Adipocyte (in vitro differentiated cells): ENCODE measurements around the gene ANKH.

Experiments used
- DNase-seq: peaks from one replicate; pipeline ENCODE4 v3.0.0-alpha.2; 2015; ENCODE audit warnings: low read depth
- H3K27me3 ChIP-seq: replicated peaks from 2 replicates; pipeline ENCODE4 v1.7.0; 2013; ENCODE audit warnings: mild to moderate bottlenecking, low read length, moderate library complexity; ENCODE audit not compliant: control insufficient read depth, insufficient read depth
- H3K36me3 ChIP-seq: 2 replicates; pipeline ENCODE4 v1.7.0; 2013; ENCODE audit warnings: low read length, mild to moderate bottlenecking, moderate library complexity; ENCODE audit not compliant: control insufficient read depth, insufficient read depth, severe bottlenecking
- H3K4me1 ChIP-seq: 2 replicates; pipeline ENCODE4 v1.7.0; 2013; ENCODE audit warnings: mild to moderate bottlenecking, low read length, moderate library complexity; ENCODE audit not compliant: control insufficient read depth, insufficient read depth
- H3K4me3 ChIP-seq: 2 replicates; pipeline ENCODE4 v1.7.0; 2013; ENCODE audit warnings: mild to moderate bottlenecking, low read length, moderate library complexity
- H3K9ac ChIP-seq: 2 replicates; pipeline ENCODE4 v1.7.0; 2013; ENCODE audit warnings: mild to moderate bottlenecking, low read length, moderate library complexity
- H3K9me3 ChIP-seq: 2 replicates; pipeline ENCODE4 v1.7.0; 2013; ENCODE audit warnings: mild to moderate bottlenecking, low read length, moderate library complexity; ENCODE audit not compliant: control insufficient read depth

Gene ANKH

GRCh38 chr5:14783691-14784090, 87.9 kb downstream of the ANKH start:
- Histone ChIP-seq H3K9me3 (no peaks in the 10 kb centered on the region), H3K4me3 (no peak overlapping the region), H3K27me3 (no peaks in the 10 kb centered on the region), H3K9ac (no peak overlapping the region), H3K4me1 (no peaks in the 10 kb centered on the region), H3K36me3 (no peaks in the 10 kb centered on the region)
- DNase-seq: no peak

- H3K4me1 ChIP-seq: no peaks in the 10 kb centered on the region
- no peaks in the 10 kb centered on the region for H3K27me3 ChIP-seq
- H3K36me3 ChIP-seq: no peaks in the 10 kb centered on the region
- H3K9ac ChIP-seq: no peak overlapping the region
- H3K4me3 ChIP-seq: no peak overlapping the region
- H3K9me3 ChIP-seq: no peaks in the 10 kb centered on the region
- DNase-seq: no peak
These were observed 89.0 kb downstream of the ANKH start for GRCh38 chr5:14782591-14782990.

GRCh38 chr5:14781106-14781505, 90.5 kb downstream of the ANKH start:
- H3K36me3 ChIP-seq: no peaks in the 10 kb centered on the region
- H3K9me3 ChIP-seq: no peaks in the 10 kb centered on the region
- no peak overlapping the region for H3K4me3 ChIP-seq
- peaks cover 6% of the 10 kb centered on the region for H3K4me1 ChIP-seq
- H3K27me3 ChIP-seq: no peaks in the 10 kb centered on the region
- DNase-seq: no peak
- H3K9ac ChIP-seq: no peak overlapping the region

- peaks cover 11% of the 10 kb centered on the region for H3K4me1 ChIP-seq
- no peak for DNase-seq
- H3K27me3 ChIP-seq: no peaks in the 10 kb centered on the region
- H3K9me3 ChIP-seq: no peaks in the 10 kb centered on the region
- H3K4me3 ChIP-seq: no peak overlapping the region
- H3K9ac ChIP-seq: no peak overlapping the region
- no peaks in the 10 kb centered on the region for H3K36me3 ChIP-seq
These were observed 91.6 kb downstream of the ANKH start for GRCh38 chr5:14779975-14780374.

GRCh38 chr5:14778792-14779070, 92.8 kb downstream of the ANKH start:
- H3K4me1 ChIP-seq: peaks cover 11% of the 10 kb centered on the region
- no peaks in the 10 kb centered on the region for H3K27me3 ChIP-seq
- H3K4me3 ChIP-seq: no peak overlapping the region
- no peak for DNase-seq
- H3K9ac ChIP-seq: no peak overlapping the region
- no peaks in the 10 kb centered on the region for H3K9me3 ChIP-seq
- no peaks in the 10 kb centered on the region for H3K36me3 ChIP-seq

- no peaks in the 10 kb centered on the region for H3K9me3 ChIP-seq
- H3K4me3 ChIP-seq: no peak overlapping the region
- no peaks in the 10 kb centered on the region for H3K36me3 ChIP-seq
- peaks cover 11% of the 10 kb centered on the region for H3K4me1 ChIP-seq
- DNase-seq: no peak
- H3K9ac ChIP-seq: no peak overlapping the region
- H3K27me3 ChIP-seq: no peaks in the 10 kb centered on the region
These were observed 93.4 kb downstream of the ANKH start for GRCh38 chr5:14777932-14778791.

GRCh38 chr5:14777187-14777586, 94.4 kb downstream of the ANKH start:
- Histone ChIP-seq H3K4me3 (no peak overlapping the region), H3K9ac (no peak overlapping the region), H3K9me3 (no peaks in the 10 kb centered on the region), H3K27me3 (no peaks in the 10 kb centered on the region), H3K4me1 (peaks cover 11% of the 10 kb centered on the region), H3K36me3 (no peaks in the 10 kb centered on the region)
- no peak for DNase-seq

GRCh38 chr5:14776602-14777001, 95.0 kb downstream of the ANKH start:
- no peaks in the 10 kb centered on the region for H3K27me3 ChIP-seq
- H3K9ac ChIP-seq: no peak overlapping the region
- peaks cover 11% of the 10 kb centered on the region for H3K4me1 ChIP-seq
- DNase-seq: no peak
- H3K4me3 ChIP-seq: no peak overlapping the region
- no peaks in the 10 kb centered on the region for H3K9me3 ChIP-seq
- H3K36me3 ChIP-seq: no peaks in the 10 kb centered on the region

GRCh38 chr5:14775857-14776256, 95.7 kb downstream of the ANKH start:
- H3K4me1 ChIP-seq: peaks cover 11% of the 10 kb centered on the region
- no peak overlapping the region for H3K9ac ChIP-seq
- no peaks in the 10 kb centered on the region for H3K9me3 ChIP-seq
- H3K36me3 ChIP-seq: no peaks in the 10 kb centered on the region
- peak; percentile 11 for DNase-seq
- H3K27me3 ChIP-seq: no peaks in the 10 kb centered on the region
- no peak overlapping the region for H3K4me3 ChIP-seq

- no peaks in the 10 kb centered on the region for H3K36me3 ChIP-seq
- no peak for DNase-seq
- H3K9ac ChIP-seq: no peak overlapping the region
- H3K9me3 ChIP-seq: no peaks in the 10 kb centered on the region
- H3K27me3 ChIP-seq: no peaks in the 10 kb centered on the region
- no peak overlapping the region for H3K4me3 ChIP-seq
- H3K4me1 ChIP-seq: peaks cover 11% of the 10 kb centered on the region
These were observed 98.0 kb downstream of the ANKH start for GRCh38 chr5:14773588-14773987.

GRCh38 chr5:14771972-14772371, 99.6 kb downstream of the ANKH start:
- no peak overlapping the region for H3K4me3 ChIP-seq
- no peaks in the 10 kb centered on the region for H3K9me3 ChIP-seq
- H3K4me1 ChIP-seq: peaks cover 11% of the 10 kb centered on the region
- DNase-seq: no peak
- H3K36me3 ChIP-seq: peaks cover 5% of the 10 kb centered on the region
- no peak overlapping the region for H3K9ac ChIP-seq
- no peaks in the 10 kb centered on the region for H3K27me3 ChIP-seq

- H3K9me3 ChIP-seq: no peaks in the 10 kb centered on the region
- H3K4me1 ChIP-seq: peaks cover 6% of the 10 kb centered on the region
- H3K36me3 ChIP-seq: peaks cover 5% of the 10 kb centered on the region
- H3K27me3 ChIP-seq: no peaks in the 10 kb centered on the region
- H3K4me3 ChIP-seq: no peak overlapping the region
- DNase-seq: no peak
- no peak overlapping the region for H3K9ac ChIP-seq
These were observed 100.4 kb downstream of the ANKH start for GRCh38 chr5:14771189-14771588.
